H9 (cell line): ENCODE data around the gene KIAA0513. TPM values are rescaled to one million over a fixed set of nuclear protein-coding genes. Genes with fewer than 3 reads are reported as not detected.

Experiments
- DNase-seq: peaks from one replicate; pipeline ENCODE4 v3.0.0-alpha.2; 2017
- H2AFZ ChIP-seq: one replicate; pipeline ENCODE4 v1.6.1; 2013; ENCODE audit warnings: mild to moderate bottlenecking, low read length, control low read depth, moderate library complexity
- H2AK5ac ChIP-seq: 2 replicates; pipeline ENCODE4 v1.6.1; 2013; ENCODE audit warnings: low read length, control low read depth, mixed read lengths; ENCODE audit not compliant: insufficient read length
- H2BK120ac ChIP-seq: one replicate; pipeline ENCODE4 v1.6.1; 2013; ENCODE audit warnings: low read depth, mild to moderate bottlenecking, low read length, control low read depth, inconsistent platforms; ENCODE audit not compliant: poor library complexity, severe bottlenecking
- H2BK12ac ChIP-seq: 2 replicates; pipeline ENCODE4 v1.6.1; 2013; ENCODE audit warnings: low read length, control low read depth, mixed read lengths, low read depth; ENCODE audit not compliant: insufficient read length
- H2BK15ac ChIP-seq: 2 replicates; pipeline ENCODE4 v1.6.1; 2013; ENCODE audit warnings: low read depth, low read length, control low read depth
- H2BK20ac ChIP-seq: one replicate; pipeline ENCODE4 v1.6.1; 2013; ENCODE audit warnings: low read depth, mild to moderate bottlenecking, low read length, control low read depth, inconsistent platforms; ENCODE audit not compliant: poor library complexity, severe bottlenecking
- H2BK5ac ChIP-seq: 2 replicates; pipeline ENCODE4 v1.6.1; 2013; ENCODE audit warnings: low read length, control low read depth, mixed read lengths; ENCODE audit not compliant: insufficient read length
- H3K14ac ChIP-seq: 2 replicates; pipeline ENCODE4 v1.6.1; 2013; ENCODE audit warnings: low read length, control low read depth; ENCODE audit not compliant: insufficient read depth
- H3K18ac ChIP-seq: 2 replicates; pipeline ENCODE4 v1.6.1; 2013; ENCODE audit warnings: low read depth, mild to moderate bottlenecking, mixed read lengths, low read length, control low read depth; ENCODE audit not compliant: insufficient read length
- H3K23ac ChIP-seq: 2 replicates; pipeline ENCODE4 v1.6.1; 2013; ENCODE audit warnings: low read length, control low read depth, mixed read lengths, low read depth; ENCODE audit not compliant: insufficient read length
- H3K23me2 ChIP-seq: 2 replicates; pipeline ENCODE4 v1.6.1; 2013; ENCODE audit warnings: low read depth, mild to moderate bottlenecking, mixed read lengths, low read length, control low read depth; ENCODE audit not compliant: insufficient read length, poor library complexity, severe bottlenecking
- H3K27ac ChIP-seq: 2 replicates; pipeline ENCODE4 v1.5.1; 2013; ENCODE audit warnings: low read length, control low read depth, mixed read lengths, low read depth; ENCODE audit not compliant: insufficient read length
- H3K27me3 ChIP-seq: 2 replicates; pipeline ENCODE4 v1.6.1; 2013; ENCODE audit warnings: low read length, control low read depth, inconsistent platforms; ENCODE audit not compliant: insufficient read depth
- H3K4ac ChIP-seq: 2 replicates; pipeline ENCODE4 v1.6.1; 2013; ENCODE audit warnings: low read depth, mild to moderate bottlenecking, control low read depth, inconsistent platforms, low read length, moderate library complexity
- H3K4me1 ChIP-seq: 2 replicates; pipeline ENCODE4 v1.6.1; 2013; ENCODE audit warnings: low read length, control low read depth, inconsistent platforms; ENCODE audit not compliant: insufficient read depth
- H3K4me2 ChIP-seq: 2 replicates; pipeline ENCODE4 v1.6.1; 2013; ENCODE audit warnings: low read length, control low read depth, mixed read lengths; ENCODE audit not compliant: insufficient read length, insufficient read depth
- H3K56ac ChIP-seq: 2 replicates; pipeline ENCODE4 v1.6.1; 2013; ENCODE audit warnings: low read depth, mild to moderate bottlenecking, mixed read lengths, low read length, control low read depth; ENCODE audit not compliant: insufficient read length
- H3K79me1 ChIP-seq: 2 replicates; pipeline ENCODE4 v1.6.1; 2013; ENCODE audit warnings: low read depth, mild to moderate bottlenecking, moderate library complexity, low read length, control low read depth, inconsistent platforms; ENCODE audit not compliant: insufficient read depth, poor library complexity, severe bottlenecking
- H3K79me2 ChIP-seq: 2 replicates; pipeline ENCODE4 v1.6.1; 2013; ENCODE audit warnings: low read length, control low read depth, inconsistent platforms; ENCODE audit not compliant: insufficient read depth
- H3K9ac ChIP-seq: 2 replicates; pipeline ENCODE4 v1.6.1; 2013; ENCODE audit warnings: low read length, control low read depth, mixed read lengths; ENCODE audit not compliant: insufficient read length; ENCODE audit errors: extremely low read depth
- H3K9me3 ChIP-seq: one replicate; pipeline ENCODE4 v1.6.1; 2013; ENCODE audit warnings: low read depth, low read length, inconsistent platforms; ENCODE audit not compliant: control insufficient read depth
- H3T11ph ChIP-seq: one replicate; pipeline ENCODE4 v1.6.1; 2013; ENCODE audit warnings: mild to moderate bottlenecking, low read length, control low read depth, inconsistent platforms
- H4K20me1 ChIP-seq: one replicate; pipeline ENCODE4 v1.6.1; 2013; ENCODE audit not compliant: control insufficient read depth, insufficient read length, insufficient read depth
- H4K5ac ChIP-seq: 2 replicates; pipeline ENCODE4 v1.6.1; 2013; ENCODE audit warnings: low read depth, mild to moderate bottlenecking, mixed read lengths, low read length, control low read depth; ENCODE audit not compliant: insufficient read length
- H4K8ac ChIP-seq: replicated peaks from 2 replicates; pipeline ENCODE4 v1.6.1; 2013; ENCODE audit warnings: low read length, control low read depth, mixed read lengths, low read depth; ENCODE audit not compliant: insufficient read length
- H4K91ac ChIP-seq: 2 replicates; pipeline ENCODE4 v1.6.1; 2013; ENCODE audit warnings: low read depth, mild to moderate bottlenecking, moderate library complexity, mixed read lengths, low read length, control low read depth; ENCODE audit not compliant: insufficient read length
- H3K27ac Mint-ChIP-seq, 3 experiments: 2 replicates in 2 of 3; 3 replicates in 1 of 3; pipeline ENCODE4 v1.8.0; 2020 to 2021; ENCODE audit warnings: mixed read lengths in 3 of 3, mild to moderate bottlenecking in 1 of 3, moderate library complexity in 1 of 3
- H3K27me3 Mint-ChIP-seq: 2 replicates; pipeline ENCODE4 v1.8.0; 2021; ENCODE audit warnings: low read depth, mild to moderate bottlenecking, moderate library complexity, mixed read lengths
- H3K36me3 Mint-ChIP-seq, 3 experiments: 2 replicates in 2 of 3; 3 replicates in 1 of 3; pipeline ENCODE4 v1.8.0; 2020 to 2021; ENCODE audit warnings: low read depth in 3 of 3, mixed read lengths in 3 of 3; ENCODE audit not compliant: insufficient read depth in 1 of 3
- H3K4me1 Mint-ChIP-seq, 2 experiments: 2 replicates each; pipeline ENCODE4 v1.8.0; 2020; ENCODE audit warnings: mixed read lengths in 2 of 2
- H3K4me3 Mint-ChIP-seq, 2 experiments: 2 replicates in 1 of 2; 3 replicates in 1 of 2; pipeline ENCODE4 v1.8.0; 2020 to 2021; ENCODE audit warnings: mild to moderate bottlenecking in 2 of 2, mixed read lengths in 2 of 2, moderate library complexity in 1 of 2
- H3K9me3 Mint-ChIP-seq, 2 experiments: 2 replicates in 1 of 2; 3 replicates in 1 of 2; pipeline ENCODE4 v1.8.0; 2020; ENCODE audit warnings: mild to moderate bottlenecking in 2 of 2, mixed read lengths in 2 of 2, moderate library complexity in 1 of 2
- WGBS: extraction: QIAGEN DNeasy Blood & Tissue Kit; methylation state at CpG from one replicate; pipeline ENCODE4 v1.1.7; 2013; ENCODE audit warnings: missing lambda C conversion rate, low lambda C conversion rate, mixed read lengths; ENCODE audit not compliant: insufficient read length; ENCODE audit errors: extremely low coverage; 5-methylcytosine and 5-hydroxymethylcytosine counted together
- total RNA-seq: library from RNA; stranded (reverse); gene quantifications from 2 replicates; pipeline ENCODE4 v1.2.1, GENCODE V29; 2021
- TF ChIP-seq, protein P1 (sequence below): fragments of 200-600 bp; sonication (generic); conservative IDR thresholded peaks from 3 replicates; pipeline ENCODE4 v1.8.0; 2021; ENCODE audit warnings: antibody characterized with exemption, mild to moderate bottlenecking

KIAA0513 gene
- total RNA-seq, 1 experiment from 2014 or later = 4.7 TPM

DNA sequence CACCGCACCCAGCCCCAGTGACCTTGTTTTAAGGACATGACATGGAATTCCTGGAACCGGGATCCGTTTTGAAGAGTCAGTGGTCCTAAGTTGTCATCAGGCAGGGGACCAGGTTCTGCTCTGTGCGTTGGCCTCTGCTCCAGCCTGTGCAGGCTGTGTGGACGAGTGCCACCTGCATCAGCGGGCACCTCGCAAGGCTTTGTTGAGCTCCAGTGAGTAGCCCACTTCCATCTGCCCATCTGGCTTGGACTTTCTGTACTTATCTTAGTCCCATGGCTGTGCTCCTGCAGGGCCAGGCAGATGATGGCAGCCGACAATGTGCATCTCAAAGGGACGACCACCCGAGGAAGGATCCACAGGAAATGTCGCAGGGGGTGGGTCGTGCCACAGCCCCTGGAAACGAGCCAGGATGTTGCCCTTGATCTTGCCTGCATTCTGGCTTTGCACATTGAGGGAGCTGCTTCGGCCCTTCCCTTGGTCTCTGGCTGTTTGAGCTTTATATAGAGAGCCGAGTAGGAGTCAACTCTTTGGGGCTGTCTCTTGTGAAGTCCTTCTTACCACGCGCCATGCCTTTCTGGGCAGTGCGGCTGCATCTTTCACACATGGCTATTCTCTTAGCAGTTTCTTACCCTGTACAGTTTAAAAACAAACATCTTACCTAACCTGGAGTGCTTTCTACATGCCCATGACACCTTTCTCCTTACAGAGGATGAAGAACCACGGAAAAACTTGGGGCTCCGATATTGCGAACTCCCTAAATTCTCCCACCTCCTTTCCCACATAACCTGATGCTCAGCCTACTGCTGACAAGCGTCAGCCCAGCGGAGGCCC is 18.3 kb downstream of the KIAA0513 start:
- H3K4ac ChIP-seq = no peak overlapping the region
- no peak overlapping the region for H4K91ac ChIP-seq
- H3K23ac ChIP-seq = no peak overlapping the region
- no peak overlapping the region for H3K4me2 ChIP-seq
- H3K14ac ChIP-seq = no peak overlapping the region
- H2BK120ac ChIP-seq = no peak overlapping the region
- H3K27ac ChIP-seq = no peak overlapping the region
- H3K9ac ChIP-seq = no peak overlapping the region
- H3K79me1 ChIP-seq = no peaks in the 10 kb centered on the region
- no peak overlapping the region for H4K8ac ChIP-seq
- H3K27ac Mint-ChIP-seq = no peak overlapping the region
- no peak overlapping the region for H3K4me3 Mint-ChIP-seq
- no peaks in the 10 kb centered on the region for H3K23me2 ChIP-seq
- H4K20me1 ChIP-seq = no peaks in the 10 kb centered on the region
- H3K27me3 Mint-ChIP-seq = peaks cover 15% of the 10 kb centered on the region
- no peak overlapping the region for H3K56ac ChIP-seq
- H2BK5ac ChIP-seq = no peak overlapping the region
- no peak overlapping the region for H3T11ph ChIP-seq
- H3K36me3 Mint-ChIP-seq = no peaks in the 10 kb centered on the region
- no peak overlapping the region for H4K5ac ChIP-seq
- TF ChIP-seq, protein P1, sequence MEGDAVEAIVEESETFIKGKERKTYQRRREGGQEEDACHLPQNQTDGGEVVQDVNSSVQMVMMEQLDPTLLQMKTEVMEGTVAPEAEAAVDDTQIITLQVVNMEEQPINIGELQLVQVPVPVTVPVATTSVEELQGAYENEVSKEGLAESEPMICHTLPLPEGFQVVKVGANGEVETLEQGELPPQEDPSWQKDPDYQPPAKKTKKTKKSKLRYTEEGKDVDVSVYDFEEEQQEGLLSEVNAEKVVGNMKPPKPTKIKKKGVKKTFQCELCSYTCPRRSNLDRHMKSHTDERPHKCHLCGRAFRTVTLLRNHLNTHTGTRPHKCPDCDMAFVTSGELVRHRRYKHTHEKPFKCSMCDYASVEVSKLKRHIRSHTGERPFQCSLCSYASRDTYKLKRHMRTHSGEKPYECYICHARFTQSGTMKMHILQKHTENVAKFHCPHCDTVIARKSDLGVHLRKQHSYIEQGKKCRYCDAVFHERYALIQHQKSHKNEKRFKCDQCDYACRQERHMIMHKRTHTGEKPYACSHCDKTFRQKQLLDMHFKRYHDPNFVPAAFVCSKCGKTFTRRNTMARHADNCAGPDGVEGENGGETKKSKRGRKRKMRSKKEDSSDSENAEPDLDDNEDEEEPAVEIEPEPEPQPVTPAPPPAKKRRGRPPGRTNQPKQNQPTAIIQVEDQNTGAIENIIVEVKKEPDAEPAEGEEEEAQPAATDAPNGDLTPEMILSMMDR = no peak
- H3K18ac ChIP-seq = no peak overlapping the region
- no peaks in the 10 kb centered on the region for H3K9me3 ChIP-seq
- H3K9me3 Mint-ChIP-seq = no peaks in the 10 kb centered on the region
- peaks cover 3 to 7% of the 10 kb centered on the region in 2 experiments; a peak in 2 of 4 replicates for H3K4me1 Mint-ChIP-seq
- no peak overlapping the region for H2AK5ac ChIP-seq
- no peak for DNase-seq
- WGBS = no CpG with 5 or more reads among the region's 23 CpGs
- no peaks in the 10 kb centered on the region for H3K79me2 ChIP-seq
- no peaks in the 10 kb centered on the region; the same call in 1 of the 2 replicates for H3K4me1 ChIP-seq
- H2BK12ac ChIP-seq = no peak overlapping the region
- no peaks in the 10 kb centered on the region for H3K27me3 ChIP-seq
- H2BK20ac ChIP-seq = no peak overlapping the region
- no peak overlapping the region for H2AFZ ChIP-seq
- no peak overlapping the region for H2BK15ac ChIP-seq
